H1 (cell line): Measurements from ENCODE around the gene SOX6.

Experiments used
- EZH2 ChIP-seq: fragments of 200-600 bp; sonication (generic); IDR thresholded peaks from 2 replicates; pipeline ENCODE4 v1.7.1; 2012; ENCODE audit warnings: low read depth, mild to moderate bottlenecking, moderate library complexity, low read length, inconsistent platforms; ENCODE audit not compliant: severe bottlenecking
- JUND ChIP-seq: IDR thresholded peaks from 2 replicates; pipeline ENCODE4 v1.6.1; 2011; ENCODE audit warnings: mild to moderate bottlenecking, improper control_type of control experiment, low read length
- KDM1A ChIP-seq: fragments of 200-600, 300-600 bp; sonication (generic); IDR thresholded peaks from 2 replicates; pipeline ENCODE4 v1.7.1; 2016; ENCODE audit warnings: mild to moderate bottlenecking, low read length, borderline replicate concordance
- KDM4A ChIP-seq: IDR thresholded peaks from one replicate; pipeline ENCODE4 v1.7.1; 2012; ENCODE audit warnings: low read depth, mild to moderate bottlenecking, moderate library complexity, low read length, inconsistent platforms; ENCODE audit not compliant: severe bottlenecking
- NRF1 ChIP-seq: IDR thresholded peaks from 2 replicates; pipeline ENCODE4 v1.6.1; 2011; ENCODE audit warnings: mild to moderate bottlenecking, low read depth, low read length, improper control_type of control experiment
- POLR2A ChIP-seq, 2 experiments: IDR thresholded peaks; 1 replicate in 1 of 2; 2 replicates in 1 of 2; pipeline ENCODE4 v1.6.1; 2011; ENCODE audit warnings: low read depth in 2 of 2, low read length in 2 of 2, mild to moderate bottlenecking in 2 of 2; ENCODE audit errors: control extremely low read depth in 1 of 2
- SRF ChIP-seq: IDR thresholded peaks from 2 replicates; pipeline ENCODE4 v1.6.1; 2011; ENCODE audit warnings: mild to moderate bottlenecking, low read depth, low read length, moderate library complexity
- YY1 ChIP-seq: IDR thresholded peaks from 2 replicates; pipeline ENCODE4 v1.6.1; 2011; ENCODE audit warnings: low read depth, mild to moderate bottlenecking, low read length
- TF ChIP-seq, protein P1 (sequence below): IDR thresholded peaks from 2 replicates; pipeline ENCODE4 v1.6.1; 2011; ENCODE audit warnings: low read length, improper control_type of control experiment
- TF ChIP-seq, protein P2 (sequence below), 3 experiments: IDR thresholded peaks; 1 replicate in 2 of 3; 2 replicates in 1 of 3; pipeline versions ENCODE4 v1.5.1 to v1.6.1; 2011; ENCODE audit warnings: low read length in 3 of 3, mild to moderate bottlenecking in 3 of 3, inconsistent platforms in 2 of 3, low read depth in 1 of 3, moderate library complexity in 1 of 3; ENCODE audit not compliant: insufficient read depth in 1 of 3; ENCODE audit errors: control extremely low read depth in 1 of 3
- TF ChIP-seq, protein P3 (sequence below): IDR thresholded peaks from 2 replicates; pipeline ENCODE4 v1.6.1; 2011; ENCODE audit warnings: low read depth, mild to moderate bottlenecking, low read length; ENCODE audit not compliant: insufficient read depth

DNA sequence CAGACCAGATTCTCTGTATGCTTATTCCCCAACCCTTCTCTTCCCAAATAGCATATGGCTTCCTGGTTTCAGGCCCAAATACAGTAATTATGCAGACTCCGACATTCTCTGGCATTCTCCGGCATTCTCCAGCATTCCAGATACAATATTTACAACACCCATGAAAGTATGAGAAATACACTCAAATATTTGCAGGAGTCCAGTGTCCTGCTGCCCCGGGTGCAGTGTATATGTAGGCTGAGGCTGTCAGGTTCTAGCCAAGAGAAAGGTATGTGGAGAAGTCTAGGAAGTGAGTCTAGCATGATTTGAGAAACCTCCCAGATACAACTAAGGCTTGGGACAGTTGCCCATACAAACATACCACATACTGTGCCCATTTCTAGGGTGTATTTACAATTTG is 160.7 kb downstream of the SOX6 start:
- TF ChIP-seq, protein P1, sequence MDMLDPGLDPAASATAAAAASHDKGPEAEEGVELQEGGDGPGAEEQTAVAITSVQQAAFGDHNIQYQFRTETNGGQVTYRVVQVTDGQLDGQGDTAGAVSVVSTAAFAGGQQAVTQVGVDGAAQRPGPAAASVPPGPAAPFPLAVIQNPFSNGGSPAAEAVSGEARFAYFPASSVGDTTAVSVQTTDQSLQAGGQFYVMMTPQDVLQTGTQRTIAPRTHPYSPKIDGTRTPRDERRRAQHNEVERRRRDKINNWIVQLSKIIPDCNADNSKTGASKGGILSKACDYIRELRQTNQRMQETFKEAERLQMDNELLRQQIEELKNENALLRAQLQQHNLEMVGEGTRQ: no peak
- TF ChIP-seq NRF1 (no peak), SRF (no peak), JUND (no peak), POLR2A (IDR thresholded peaks at IDR 0.05; ENCODE audit: control extremely low read depth in 1 of 2, low read depth in 2 of 2, low read length in 2 of 2) (no peak), EZH2 (no peak), KDM4A (no peak), KDM1A (no peak), YY1 (no peak)
- TF ChIP-seq, protein P2, sequence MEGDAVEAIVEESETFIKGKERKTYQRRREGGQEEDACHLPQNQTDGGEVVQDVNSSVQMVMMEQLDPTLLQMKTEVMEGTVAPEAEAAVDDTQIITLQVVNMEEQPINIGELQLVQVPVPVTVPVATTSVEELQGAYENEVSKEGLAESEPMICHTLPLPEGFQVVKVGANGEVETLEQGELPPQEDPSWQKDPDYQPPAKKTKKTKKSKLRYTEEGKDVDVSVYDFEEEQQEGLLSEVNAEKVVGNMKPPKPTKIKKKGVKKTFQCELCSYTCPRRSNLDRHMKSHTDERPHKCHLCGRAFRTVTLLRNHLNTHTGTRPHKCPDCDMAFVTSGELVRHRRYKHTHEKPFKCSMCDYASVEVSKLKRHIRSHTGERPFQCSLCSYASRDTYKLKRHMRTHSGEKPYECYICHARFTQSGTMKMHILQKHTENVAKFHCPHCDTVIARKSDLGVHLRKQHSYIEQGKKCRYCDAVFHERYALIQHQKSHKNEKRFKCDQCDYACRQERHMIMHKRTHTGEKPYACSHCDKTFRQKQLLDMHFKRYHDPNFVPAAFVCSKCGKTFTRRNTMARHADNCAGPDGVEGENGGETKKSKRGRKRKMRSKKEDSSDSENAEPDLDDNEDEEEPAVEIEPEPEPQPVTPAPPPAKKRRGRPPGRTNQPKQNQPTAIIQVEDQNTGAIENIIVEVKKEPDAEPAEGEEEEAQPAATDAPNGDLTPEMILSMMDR (IDR thresholded peaks at IDR 0.05; ENCODE audit: control extremely low read depth in 1 of 3, insufficient read depth in 1 of 3, low read depth in 1 of 3, low read length in 3 of 3): no peak
- TF ChIP-seq, protein P3, sequence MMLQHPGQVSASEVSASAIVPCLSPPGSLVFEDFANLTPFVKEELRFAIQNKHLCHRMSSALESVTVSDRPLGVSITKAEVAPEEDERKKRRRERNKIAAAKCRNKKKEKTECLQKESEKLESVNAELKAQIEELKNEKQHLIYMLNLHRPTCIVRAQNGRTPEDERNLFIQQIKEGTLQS: no peak
